GM18907 (cell line): ENCODE results near the gene CRYBA1.
"Not testable (repeated sequence)": the region's sequence is repeated elsewhere in the genome, so short reads cannot be mapped to it uniquely, and the experiment has no call there.

Experiments used
- ATAC-seq: cut with Tn5 transposase; IDR thresholded peaks from one replicate; pipeline ENCODE4 v1.9.1; 2021; ENCODE audit warnings: mild to moderate bottlenecking, moderate library complexity; ENCODE audit not compliant: unreplicated experiment

CRYBA1 gene

GRCh38 chr17:29246628-29247027 is at the start of gene CRYBA1:
Gene CRYBA1 (plus strand): TSS chr17:29246859. CDS start chr17:29246864, 5 bp downstream.
- no peak for ATAC-seq

GRCh38 chr17:29197516-29198272 is 49.0 kb upstream of the CRYBA1 start:
- ATAC-seq, result no peak

- not testable (repeated sequence) for ATAC-seq
Measured at GRCh38 chr17:29204068-29204804, 42.4 kb upstream of the CRYBA1 start.

- ATAC-seq, result no peak
Measured at GRCh38 chr17:29205047-29205446, 41.6 kb upstream of the CRYBA1 start.

- no peak for ATAC-seq
Measured at GRCh38 chr17:29207975-29208374, 38.7 kb upstream of the CRYBA1 start.

GRCh38 chr17:29209073-29209472 is 37.6 kb upstream of the CRYBA1 start:
- ATAC-seq, result no peak

- no peak for ATAC-seq
Measured at GRCh38 chr17:29210879-29211278, 35.8 kb upstream of the CRYBA1 start.

- no peak for ATAC-seq
Measured at GRCh38 chr17:29212094-29212631, 34.5 kb upstream of the CRYBA1 start.

GRCh38 chr17:29212681-29213121 is 34.0 kb upstream of the CRYBA1 start:
- ATAC-seq, result no peak

GRCh38 chr17:29214215-29215146 is 32.2 kb upstream of the CRYBA1 start:
- no peak for ATAC-seq

- ATAC-seq, result no peak
Measured at GRCh38 chr17:29215174-29215573, 31.5 kb upstream of the CRYBA1 start.

- ATAC-seq, result no peak
Measured at GRCh38 chr17:29215717-29216116, 30.9 kb upstream of the CRYBA1 start.

GRCh38 chr17:29216181-29216580 is 30.5 kb upstream of the CRYBA1 start:
- no peak for ATAC-seq

GRCh38 chr17:29216856-29217255 is 29.8 kb upstream of the CRYBA1 start:
- no peak for ATAC-seq

GRCh38 chr17:29219378-29220047 is 27.1 kb upstream of the CRYBA1 start:
- no peak for ATAC-seq

GRCh38 chr17:29221338-29221737 is 25.3 kb upstream of the CRYBA1 start:
- ATAC-seq, result not testable (repeated sequence)

GRCh38 chr17:29225396-29225795 is 21.3 kb upstream of the CRYBA1 start:
- ATAC-seq, result no peak

- no peak for ATAC-seq
Measured at GRCh38 chr17:29233301-29233700, 13.4 kb upstream of the CRYBA1 start.

GRCh38 chr17:29234972-29235371 is 11.7 kb upstream of the CRYBA1 start:
- not testable (repeated sequence) for ATAC-seq

- no peak for ATAC-seq
Measured at GRCh38 chr17:29235904-29236303, 10.8 kb upstream of the CRYBA1 start.
